H1 (cell line): ENCODE data around the gene SMPDL3B. TPM values are rescaled to one million over a fixed set of nuclear protein-coding genes. Genes with fewer than 3 reads are reported as not detected.

Experiments
- ASH2L ChIP-seq: fragments of 200-600, 300-600 bp; sonication (generic); IDR thresholded peaks from one replicate; pipeline ENCODE4 v1.7.1; 2017; ENCODE audit warnings: low read length
- CEBPB ChIP-seq: IDR thresholded peaks from 2 replicates; pipeline ENCODE4 v1.6.1; 2012; ENCODE audit warnings: low read depth, low read length
- CHD2 ChIP-seq: IDR thresholded peaks from 2 replicates; pipeline ENCODE4 v1.6.1; 2012; ENCODE audit warnings: low read length, improper control_type of control experiment
- CREB1 ChIP-seq: IDR thresholded peaks from 2 replicates; pipeline ENCODE4 v1.6.1; 2012; ENCODE audit warnings: inconsistent platforms
- CTBP2 ChIP-seq: IDR thresholded peaks from 2 replicates; pipeline ENCODE4 v1.7.0; 2011; ENCODE audit warnings: borderline replicate concordance, mild to moderate bottlenecking, moderate library complexity, mixed read lengths, low read length; ENCODE audit not compliant: insufficient read depth, insufficient read length
- EGR1 ChIP-seq: IDR thresholded peaks from 2 replicates; pipeline ENCODE4 v1.6.1; 2011; ENCODE audit warnings: low read depth, low read length, borderline replicate concordance
- FOSL1 ChIP-seq: IDR thresholded peaks from 2 replicates; pipeline ENCODE4 v1.6.1; 2011; ENCODE audit warnings: mild to moderate bottlenecking, low read depth, low read length, moderate library complexity; ENCODE audit not compliant: insufficient read depth
- HDAC2 ChIP-seq, 2 experiments: fragments of 300-600 bp in 1 of 2; sonication (generic) in 1 of 2; IDR thresholded peaks; 2 replicates each; pipeline ENCODE4 v1.6.1; 2011 to 2012; ENCODE audit warnings: low read depth in 2 of 2, low read length in 2 of 2, mild to moderate bottlenecking in 2 of 2, moderate library complexity in 2 of 2, borderline replicate concordance in 1 of 2, inconsistent platforms in 1 of 2
- HDAC6 ChIP-seq: IDR thresholded peaks from one replicate; pipeline ENCODE4 v1.7.1; 2012; ENCODE audit warnings: low read depth, mild to moderate bottlenecking, inconsistent platforms, low read length, moderate library complexity
- JUN ChIP-seq: IDR thresholded peaks from 2 replicates; pipeline ENCODE4 v1.6.1; 2011; ENCODE audit warnings: low read depth, mild to moderate bottlenecking, improper control_type of control experiment, low read length
- JUND ChIP-seq: IDR thresholded peaks from 2 replicates; pipeline ENCODE4 v1.6.1; 2011; ENCODE audit warnings: mild to moderate bottlenecking, improper control_type of control experiment, low read length
- KDM5A ChIP-seq: fragments of 200-600 bp; IDR thresholded peaks from 2 replicates; pipeline ENCODE4 v1.7.1; 2012; ENCODE audit warnings: mild to moderate bottlenecking, low read length, inconsistent platforms, mixed read lengths
- NRF1 ChIP-seq: IDR thresholded peaks from 2 replicates; pipeline ENCODE4 v1.6.1; 2011; ENCODE audit warnings: mild to moderate bottlenecking, low read depth, low read length, improper control_type of control experiment
- POU5F1 ChIP-seq: IDR thresholded peaks from 2 replicates; pipeline ENCODE4 v1.6.1; 2011; ENCODE audit warnings: low read depth, mild to moderate bottlenecking, low read length, moderate library complexity
- RBBP5 ChIP-seq: IDR thresholded peaks from 2 replicates; pipeline ENCODE4 v1.7.1; 2012; ENCODE audit warnings: low read depth, mild to moderate bottlenecking, inconsistent platforms, low read length, moderate library complexity, borderline replicate concordance
- SP1 ChIP-seq: IDR thresholded peaks from 2 replicates; pipeline ENCODE4 v1.6.1; 2011; ENCODE audit warnings: low read depth, low read length
- SP2 ChIP-seq: IDR thresholded peaks from 2 replicates; pipeline ENCODE4 v1.6.1; 2012; ENCODE audit warnings: mild to moderate bottlenecking, low read length, inconsistent platforms
- SP4 ChIP-seq: IDR thresholded peaks from 2 replicates; pipeline ENCODE4 v1.6.1; 2012; ENCODE audit warnings: low read length, inconsistent platforms
- TEAD4 ChIP-seq: IDR thresholded peaks from 2 replicates; pipeline ENCODE4 v1.6.1; 2012; ENCODE audit warnings: low read depth, low read length, inconsistent platforms, mixed read lengths
- YY1 ChIP-seq: IDR thresholded peaks from 2 replicates; pipeline ENCODE4 v1.6.1; 2011; ENCODE audit warnings: low read depth, mild to moderate bottlenecking, low read length
- polyA plus RNA-seq, 7 experiments: library from polyadenylated mRNA; depleted of rRNA in 3 of 7; stranded (reverse) in 5 of 7; unstranded in 2 of 7; fragments of >200 nt in 5 of 7; fragments of 200-250 nt in 2 of 7; gene quantifications; 1 replicate in 5 of 7; 2 replicates in 1 of 7; 4 replicates in 1 of 7; pipeline versions ENCODE4 v1.2.1 to v1.2.3, GENCODE V29; 2011 to 2013; ENCODE audit warnings: missing spikeins in 2 of 7, mixed read lengths in 2 of 7
- total RNA-seq: library from RNA; stranded (reverse); fragmentation: NEBNext Ultra II Directional; extraction: Animal tissue kit (Norgen Biotek cat#: 25700); gene quantifications from 2 replicates; pipeline ENCODE4 v1.2.1, GENCODE V29; 2021
- TF ChIP-seq, protein P1 (sequence below): IDR thresholded peaks from 2 replicates; pipeline ENCODE4 v1.6.1; 2012; ENCODE audit warnings: inconsistent platforms
- TF ChIP-seq, protein P2 (sequence below): IDR thresholded peaks from 2 replicates; pipeline ENCODE4 v1.6.1; 2011; ENCODE audit warnings: low read depth, mild to moderate bottlenecking, low read length; ENCODE audit not compliant: insufficient read depth
- TF ChIP-seq, protein P3 (sequence below): IDR thresholded peaks from 2 replicates; pipeline ENCODE4 v1.6.1; 2012; ENCODE audit warnings: low read length, inconsistent platforms

Gene SMPDL3B
- total and polyA plus RNA-seq, 2 of the 8 experiments (the other 6 are each of a cell fraction or from before 2014, with no cell fraction given) = 54.7 to 143 TPM

DNA sequence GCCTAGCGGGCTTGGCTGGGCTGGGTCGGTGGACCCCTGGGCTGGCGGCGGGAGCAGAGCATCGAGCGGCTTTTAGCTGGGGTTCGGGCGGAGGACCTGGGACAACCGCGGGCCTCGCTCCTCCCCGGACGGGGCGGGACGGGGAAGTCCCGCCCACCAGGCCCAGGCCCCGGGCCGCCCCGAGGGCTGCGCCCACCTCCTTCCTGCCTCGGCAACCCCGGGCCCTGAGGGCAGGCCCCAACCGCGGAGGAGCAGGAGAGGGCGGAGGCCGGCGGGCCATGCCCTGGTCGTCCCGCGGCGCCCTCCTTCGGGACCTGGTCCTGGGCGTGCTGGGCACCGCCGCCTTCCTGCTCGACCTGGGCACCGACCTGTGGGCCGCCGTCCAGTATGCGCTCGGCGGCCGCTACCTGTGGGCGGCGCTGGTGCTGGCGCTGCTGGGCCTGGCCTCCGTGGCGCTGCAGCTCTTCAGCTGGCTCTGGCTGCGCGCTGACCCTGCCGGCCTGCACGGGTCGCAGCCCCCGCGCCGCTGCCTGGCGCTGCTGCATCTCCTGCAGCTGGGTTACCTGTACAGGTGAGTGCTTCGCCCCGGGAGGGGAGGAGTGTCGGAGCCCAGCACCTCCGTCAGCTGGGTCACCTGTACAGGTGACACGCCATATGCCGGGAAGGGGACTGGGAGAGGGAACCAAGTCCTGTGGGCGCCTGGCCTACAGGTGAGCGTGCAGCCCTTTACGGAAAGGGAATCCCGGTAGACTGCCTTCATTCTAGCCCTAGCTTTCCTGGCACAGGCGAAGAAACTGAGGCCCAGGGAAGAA, 25.2 kb downstream of the SMPDL3B start, which contains the start of gene XKR8 (continued):
- no peak for TF ChIP-seq EGR1
- TF ChIP-seq NRF1 = no peak
- no peak for TF ChIP-seq KDM5A
- TF ChIP-seq YY1 = 0 out of 2 replicates have a peak, but pooled peaks have one; percentile 49
- TF ChIP-seq, protein P1, sequence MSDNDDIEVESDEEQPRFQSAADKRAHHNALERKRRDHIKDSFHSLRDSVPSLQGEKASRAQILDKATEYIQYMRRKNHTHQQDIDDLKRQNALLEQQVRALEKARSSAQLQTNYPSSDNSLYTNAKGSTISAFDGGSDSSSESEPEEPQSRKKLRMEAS = peak; percentile 41; the same call in 1 of the 2 replicates
- TF ChIP-seq, protein P2, sequence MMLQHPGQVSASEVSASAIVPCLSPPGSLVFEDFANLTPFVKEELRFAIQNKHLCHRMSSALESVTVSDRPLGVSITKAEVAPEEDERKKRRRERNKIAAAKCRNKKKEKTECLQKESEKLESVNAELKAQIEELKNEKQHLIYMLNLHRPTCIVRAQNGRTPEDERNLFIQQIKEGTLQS = no peak
- no peak for TF ChIP-seq CTBP2
- TF ChIP-seq SP2 = no peak
- TF ChIP-seq SP4 = 0 out of 2 replicates have a peak, but pooled peaks have one; percentile 33
- peak in 1 of 2 experiments; percentile 52; a peak in 1 of 4 replicates for TF ChIP-seq HDAC2 (IDR thresholded peaks at IDR 0.05; ENCODE audit: borderline replicate concordance in 1 of 2, low read depth in 2 of 2, low read length in 2 of 2)
- no peak for TF ChIP-seq SP1
- TF ChIP-seq RBBP5 = peak; percentile 87
- TF ChIP-seq CHD2 = no peak
- TF ChIP-seq, protein P3, sequence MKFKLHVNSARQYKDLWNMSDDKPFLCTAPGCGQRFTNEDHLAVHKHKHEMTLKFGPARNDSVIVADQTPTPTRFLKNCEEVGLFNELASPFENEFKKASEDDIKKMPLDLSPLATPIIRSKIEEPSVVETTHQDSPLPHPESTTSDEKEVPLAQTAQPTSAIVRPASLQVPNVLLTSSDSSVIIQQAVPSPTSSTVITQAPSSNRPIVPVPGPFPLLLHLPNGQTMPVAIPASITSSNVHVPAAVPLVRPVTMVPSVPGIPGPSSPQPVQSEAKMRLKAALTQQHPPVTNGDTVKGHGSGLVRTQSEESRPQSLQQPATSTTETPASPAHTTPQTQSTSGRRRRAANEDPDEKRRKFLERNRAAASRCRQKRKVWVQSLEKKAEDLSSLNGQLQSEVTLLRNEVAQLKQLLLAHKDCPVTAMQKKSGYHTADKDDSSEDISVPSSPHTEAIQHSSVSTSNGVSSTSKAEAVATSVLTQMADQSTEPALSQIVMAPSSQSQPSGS = no peak
- no peak for TF ChIP-seq JUN
- no peak for TF ChIP-seq FOSL1
- no peak for TF ChIP-seq CEBPB
- no peak for TF ChIP-seq POU5F1
- no peak for TF ChIP-seq JUND
- TF ChIP-seq HDAC6 = no peak
- peak; percentile 62 for TF ChIP-seq ASH2L
- TF ChIP-seq CREB1 = peak; percentile 44; the same call in 1 of the 2 replicates
- TF ChIP-seq TEAD4 = 0 out of 2 replicates have a peak, but pooled peaks have one; percentile 13
